ENCODE measurements around the gene MCU.

DNA sequence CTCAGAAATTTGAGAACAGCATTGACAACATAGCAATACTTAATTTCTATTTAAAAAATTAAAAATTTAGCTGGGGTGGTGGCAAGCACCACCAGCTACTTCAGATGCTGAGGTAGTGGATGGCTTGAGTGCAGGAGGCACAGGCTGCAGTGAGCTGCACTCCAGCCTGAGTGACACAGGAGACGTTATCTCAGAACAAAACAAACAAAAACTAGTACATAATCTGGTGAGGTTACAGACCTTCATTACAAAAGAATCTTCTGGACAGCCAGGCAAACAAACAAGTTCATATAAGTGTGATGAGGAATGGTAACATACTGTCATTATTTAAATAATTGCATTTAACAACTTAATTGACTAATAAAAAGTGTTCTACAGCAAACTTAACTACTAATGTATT, 124.6 kb downstream of the MCU start:
- TF ChIP-seq EP300 (IDR thresholded peaks at IDR 0.05) (no peak), POLR2A (IDR thresholded peaks at IDR 0.05; ENCODE audit: low read depth) (no peak)
